Globus pallidus (tissue), 1 donor: ENCODE measurements around the gene FNDC3B.
"Not testable (repeated sequence)": the region's sequence is repeated elsewhere in the genome, so short reads cannot be mapped to it uniquely, and the experiment has no call there.

Experiments
- DNase-seq: peaks from one replicate; pipeline ENCODE4 v3.0.0-alpha.2; 2015; ENCODE audit warnings: low spot score

Gene FNDC3B

GRCh38 chr3:172093581-172094443 is 54.4 kb downstream of the FNDC3B start:
- DNase-seq = not testable (repeated sequence)

DNA sequence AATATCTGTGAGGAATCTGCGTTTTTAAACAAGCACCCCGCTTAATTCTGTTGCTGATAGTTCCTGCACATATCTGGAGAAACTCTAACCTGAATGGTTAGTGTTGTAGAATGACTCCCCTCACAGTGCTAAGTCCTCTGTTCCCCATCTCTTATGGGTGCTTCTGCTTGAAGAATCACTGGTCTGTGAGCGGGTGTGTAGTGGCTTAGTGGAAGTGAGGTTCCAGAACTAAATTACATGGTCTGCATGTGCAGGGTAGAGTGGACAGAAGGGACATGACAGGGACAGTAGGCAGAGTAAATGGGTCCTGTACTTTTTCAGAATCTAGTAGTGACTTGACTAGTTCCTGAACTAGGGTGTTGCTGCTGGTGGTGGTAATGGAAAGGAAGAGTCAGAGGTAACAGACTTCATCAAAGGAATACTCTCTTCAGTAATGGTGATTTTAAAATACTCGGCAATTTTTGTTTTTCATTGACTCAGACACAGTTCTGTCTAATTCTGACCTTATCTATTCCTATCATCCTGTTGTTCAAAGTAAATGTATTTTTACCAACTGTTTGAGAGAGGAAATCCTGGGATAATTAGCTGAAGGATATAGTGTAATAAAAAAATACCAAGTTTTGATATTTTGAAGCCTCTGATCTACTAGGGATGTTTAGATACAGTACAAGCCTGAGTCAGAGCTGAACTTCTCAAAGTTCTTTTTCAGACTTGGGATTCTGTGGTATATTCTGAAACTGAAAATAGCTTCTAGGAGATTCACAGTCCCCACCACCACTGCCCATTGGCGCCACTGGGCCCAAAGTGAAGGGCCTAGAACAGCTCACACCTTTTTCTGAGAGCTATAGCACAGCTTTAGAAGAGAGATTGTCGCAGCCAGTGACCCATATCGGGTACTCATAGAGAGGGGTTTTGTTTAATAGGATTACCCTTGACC is 55.5 kb downstream of the FNDC3B start:
- DNase-seq = no peak

- DNase-seq = no peak
Observed at GRCh38 chr3:172096881-172097420, 57.6 kb downstream of the FNDC3B start.

DNA sequence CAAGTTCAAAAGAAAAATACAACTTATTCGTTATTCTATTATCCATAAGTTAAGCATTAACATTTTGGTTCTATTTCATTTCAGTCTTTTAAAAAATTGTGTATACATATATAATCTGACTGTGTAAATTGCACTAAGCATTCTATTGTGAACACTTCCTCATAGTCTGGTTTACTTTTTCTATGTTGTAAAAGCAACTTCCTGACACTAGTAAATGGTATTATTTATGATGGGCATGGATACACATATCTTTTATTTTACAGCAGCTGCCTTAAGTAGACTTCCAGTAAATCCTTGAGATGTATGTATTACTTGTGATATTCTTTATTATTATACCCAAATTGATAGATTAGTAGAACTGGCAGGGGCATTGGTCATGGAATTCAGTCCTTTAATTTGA is 58.2 kb downstream of the FNDC3B start:
- no peak for DNase-seq

- no peak for DNase-seq
Observed at GRCh38 chr3:172098698-172099494, 59.5 kb downstream of the FNDC3B start.

GRCh38 chr3:172099495-172099808 is 60.1 kb downstream of the FNDC3B start:
- DNase-seq = no peak

DNA sequence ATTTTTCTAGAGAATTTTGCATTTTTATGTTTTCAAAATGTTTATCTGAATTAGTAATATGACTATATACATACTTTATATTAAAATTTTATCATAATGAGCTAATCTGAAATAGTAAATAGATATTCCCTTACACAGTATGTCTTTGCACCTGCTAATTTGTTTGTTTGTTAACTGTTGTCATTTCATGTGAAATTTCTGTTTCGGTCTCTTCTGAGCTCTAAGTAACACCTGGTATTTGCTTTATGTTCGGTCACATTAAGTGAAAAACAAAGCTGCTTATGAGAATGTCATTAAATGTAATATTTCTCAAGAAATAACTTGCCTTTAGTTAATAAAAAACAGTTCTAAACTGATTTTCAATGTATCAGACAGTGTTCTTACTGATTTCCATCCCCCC is 61.1 kb downstream of the FNDC3B start:
- no peak for DNase-seq

DNA sequence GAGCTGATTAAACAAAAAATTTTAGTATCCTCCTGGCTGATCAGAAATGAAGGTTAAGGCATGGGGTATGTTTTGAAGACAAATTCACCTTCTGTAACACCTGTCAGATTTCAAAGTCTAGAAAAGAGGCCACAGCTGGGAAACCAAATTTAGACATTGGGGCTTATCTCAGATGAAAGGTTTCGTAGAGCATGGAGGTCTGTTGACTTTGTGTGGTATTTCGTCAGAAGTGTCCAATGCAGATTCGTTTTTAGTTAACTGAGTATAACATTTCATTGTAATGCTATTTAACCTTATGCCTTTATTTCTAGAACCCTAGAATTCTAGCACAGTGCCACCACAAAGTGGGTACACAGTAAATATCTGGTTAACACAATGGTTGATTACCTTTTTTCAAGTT is 61.7 kb downstream of the FNDC3B start:
- no peak for DNase-seq

GRCh38 chr3:172102123-172102882 is 62.9 kb downstream of the FNDC3B start:
- no peak for DNase-seq

- no peak for DNase-seq
Observed at GRCh38 chr3:172102883-172103310, 63.5 kb downstream of the FNDC3B start.

DNA sequence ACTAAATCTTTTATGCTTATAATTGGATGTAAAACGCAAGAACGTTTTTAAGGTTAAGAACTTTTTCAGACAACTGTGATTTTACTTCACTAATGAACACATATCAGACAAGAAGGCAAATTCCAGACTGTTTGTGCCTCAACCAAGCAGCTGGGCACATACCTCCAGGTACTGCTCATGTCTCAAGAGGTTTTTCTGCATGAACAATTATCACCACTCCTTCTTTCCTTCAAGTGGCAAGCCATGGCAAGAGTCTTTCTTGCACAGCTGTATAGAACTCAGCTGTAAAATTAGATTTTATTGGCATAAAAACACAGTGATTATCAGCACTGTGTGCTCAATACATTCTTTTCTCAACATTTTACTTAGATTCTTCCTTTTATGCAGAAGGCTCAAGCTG is 64.3 kb downstream of the FNDC3B start:
- DNase-seq = no peak

- no peak for DNase-seq
Observed at GRCh38 chr3:172104471-172105072, 65.2 kb downstream of the FNDC3B start.

GRCh38 chr3:172106037-172106954 is 66.9 kb downstream of the FNDC3B start:
- no peak for DNase-seq

- DNase-seq = peak; percentile 48
Observed at GRCh38 chr3:172106989-172107388, 67.6 kb downstream of the FNDC3B start.

- no peak for DNase-seq
Observed at GRCh38 chr3:172107403-172107802, 68.0 kb downstream of the FNDC3B start.

DNA sequence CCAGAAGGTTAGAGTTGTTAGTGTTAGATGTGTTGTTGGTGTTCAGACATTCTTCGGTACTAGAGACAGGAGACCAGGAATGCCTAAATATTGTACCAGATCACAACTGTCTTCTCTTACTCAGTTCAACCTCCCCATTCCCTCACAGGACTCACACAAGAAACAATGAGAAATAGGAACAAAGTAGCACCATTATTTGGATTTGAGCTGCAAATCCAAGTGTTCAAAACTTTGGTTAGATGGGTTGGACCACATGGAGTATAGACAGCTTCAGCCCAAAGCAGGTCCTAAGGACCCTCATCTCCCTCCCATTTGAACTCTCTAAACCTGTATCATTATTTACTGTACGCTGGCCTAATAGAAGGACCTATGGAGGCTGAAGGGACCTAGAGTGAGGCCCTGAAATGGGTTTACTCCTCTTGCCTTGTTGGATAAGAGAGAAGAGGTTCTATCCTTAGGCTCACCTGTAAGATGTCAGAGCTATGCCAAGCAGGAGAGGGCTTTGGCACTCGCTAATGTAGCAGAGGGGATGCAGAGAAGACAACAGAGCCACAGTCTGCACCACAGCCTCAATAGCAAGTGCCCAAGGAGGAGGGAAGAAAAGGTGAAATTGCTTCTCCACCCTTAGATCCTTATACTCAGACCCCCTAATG is 70.9 kb downstream of the FNDC3B start:
- DNase-seq = no peak

GRCh38 chr3:172111163-172111562 is 71.8 kb downstream of the FNDC3B start:
- DNase-seq = no peak

DNA sequence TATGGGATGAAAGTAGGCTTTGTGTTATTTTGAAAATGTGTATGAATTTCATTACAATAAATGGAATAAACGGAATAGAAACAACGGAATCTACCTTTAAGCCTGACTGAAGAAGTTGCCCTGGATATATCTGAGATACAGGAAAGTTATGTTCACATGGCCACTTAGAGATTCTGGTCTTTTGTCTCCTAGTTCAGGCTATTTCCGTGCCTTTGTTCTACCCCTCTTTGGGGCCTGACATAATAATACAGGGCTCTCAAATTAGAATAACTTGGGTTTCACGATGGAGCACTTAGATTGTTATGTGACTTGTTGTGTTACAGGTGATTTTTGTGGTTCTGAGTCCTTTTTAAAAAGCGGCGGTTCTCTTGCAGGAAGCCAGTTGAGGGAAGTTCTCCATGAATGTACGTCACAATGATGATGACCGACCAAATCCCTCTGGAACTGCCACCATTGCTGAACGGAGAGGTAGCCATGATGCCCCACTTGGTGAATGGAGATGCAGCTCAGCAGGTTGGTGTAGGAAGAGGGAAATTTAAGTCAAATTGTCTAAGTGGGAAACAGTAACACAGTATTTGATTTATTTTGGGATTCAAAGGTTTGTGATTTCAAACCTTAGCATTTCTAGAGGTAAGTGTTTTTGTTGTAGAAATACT is 72.8 kb downstream of the FNDC3B start:
- DNase-seq = no peak

GRCh38 chr3:172112734-172113120 is 73.3 kb downstream of the FNDC3B start:
- no peak for DNase-seq
